Measurements from ENCODE around the gene MORN1. TPM values are rescaled to one million over a fixed set of nuclear protein-coding genes. Genes with fewer than 3 reads are reported as not detected.

MORN1 gene
- polyA plus RNA-seq, 1 donor (not counting 4 experiments of a cell fraction or from before 2014, with no cell fraction given) = 2.1 TPM

DNA sequence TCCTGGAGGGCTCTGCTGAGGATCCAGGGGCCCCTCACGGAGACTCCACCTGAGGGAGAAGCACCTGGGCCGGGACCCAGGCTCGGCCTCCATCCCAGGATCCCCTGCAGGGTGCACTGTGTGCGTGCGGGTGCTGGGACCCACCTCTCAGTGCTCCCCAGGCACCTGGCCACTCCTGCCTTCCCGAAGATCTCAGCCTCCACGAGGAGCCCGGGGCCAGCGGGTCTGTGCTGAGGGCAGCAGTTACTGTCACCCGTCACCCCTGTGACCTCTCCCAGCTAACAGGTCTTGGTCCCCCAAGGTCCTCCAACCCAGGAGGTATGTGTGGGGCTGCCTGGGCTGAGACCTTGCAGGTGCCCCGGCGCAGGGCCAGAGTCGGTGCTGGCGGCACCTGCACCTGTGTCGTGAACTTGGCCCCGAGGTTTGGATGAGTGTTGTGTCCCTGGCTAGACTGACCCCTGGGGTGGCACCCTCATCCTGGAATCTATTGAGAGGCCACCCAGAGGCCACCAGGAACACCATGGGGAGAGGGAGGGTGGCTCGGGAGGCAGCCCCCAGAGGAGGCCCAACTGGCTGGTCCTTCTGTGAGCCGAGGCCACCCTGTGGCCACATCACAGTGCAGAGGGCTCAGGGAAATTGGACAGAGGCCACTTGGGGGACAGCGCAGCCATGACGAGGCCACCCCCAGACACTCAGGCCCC lies 17.7 kb downstream of the MORN1 start:
- Histone ChIP-seq H3K9ac (ENCODE audit: control insufficient read depth, extremely low read depth, insufficient read depth, low read length) (no peak overlapping the region), H3K27ac (ENCODE audit: control insufficient read depth, insufficient read depth, low read length) (no peak overlapping the region), H2AFZ (ENCODE audit: control insufficient read depth, low read length) (no peak overlapping the region), H3K27me3 (ENCODE audit: control insufficient read depth, extremely low read depth, insufficient read depth, low read length) (peaks cover 25% of the 10 kb centered on the region), H3K4me1 (ENCODE audit: control insufficient read depth, extremely low read depth, insufficient read depth, low read length) (no peaks in the 10 kb centered on the region), H3K4me3 (ENCODE audit: control insufficient read depth in 2 of 3, extremely low read depth in 1 of 3, insufficient read depth in 2 of 3, low read depth in 1 of 3, low read length in 3 of 3) (no peak overlapping the region), H3K79me2 (ENCODE audit: control insufficient read depth, insufficient read depth, low read length) (no peaks in the 10 kb centered on the region), H3K4me2 (ENCODE audit: control insufficient read depth, extremely low read depth, insufficient read depth, low read depth, low read length) (no peak overlapping the region), H3K9me3 (ENCODE audit: control insufficient read depth, low read depth, low read length) (no peaks in the 10 kb centered on the region), H3K9me1 (ENCODE audit: control insufficient read depth, extremely low read depth, insufficient read depth, low read length) (no peaks in the 10 kb centered on the region), H3K36me3 (ENCODE audit: control insufficient read depth in 2 of 2, extremely low read depth in 1 of 2, insufficient read depth in 2 of 2, low read length in 2 of 2) (no peaks in the 10 kb centered on the region), H4K20me1 (ENCODE audit: control insufficient read depth, extremely low read depth, insufficient read depth, low read length) (no peaks in the 10 kb centered on the region)
- TF ChIP-seq, protein P1, sequence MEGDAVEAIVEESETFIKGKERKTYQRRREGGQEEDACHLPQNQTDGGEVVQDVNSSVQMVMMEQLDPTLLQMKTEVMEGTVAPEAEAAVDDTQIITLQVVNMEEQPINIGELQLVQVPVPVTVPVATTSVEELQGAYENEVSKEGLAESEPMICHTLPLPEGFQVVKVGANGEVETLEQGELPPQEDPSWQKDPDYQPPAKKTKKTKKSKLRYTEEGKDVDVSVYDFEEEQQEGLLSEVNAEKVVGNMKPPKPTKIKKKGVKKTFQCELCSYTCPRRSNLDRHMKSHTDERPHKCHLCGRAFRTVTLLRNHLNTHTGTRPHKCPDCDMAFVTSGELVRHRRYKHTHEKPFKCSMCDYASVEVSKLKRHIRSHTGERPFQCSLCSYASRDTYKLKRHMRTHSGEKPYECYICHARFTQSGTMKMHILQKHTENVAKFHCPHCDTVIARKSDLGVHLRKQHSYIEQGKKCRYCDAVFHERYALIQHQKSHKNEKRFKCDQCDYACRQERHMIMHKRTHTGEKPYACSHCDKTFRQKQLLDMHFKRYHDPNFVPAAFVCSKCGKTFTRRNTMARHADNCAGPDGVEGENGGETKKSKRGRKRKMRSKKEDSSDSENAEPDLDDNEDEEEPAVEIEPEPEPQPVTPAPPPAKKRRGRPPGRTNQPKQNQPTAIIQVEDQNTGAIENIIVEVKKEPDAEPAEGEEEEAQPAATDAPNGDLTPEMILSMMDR (optimal IDR thresholded peaks at IDR 0.05 in 1 of 3, IDR thresholded peaks at IDR 0.05 in 1 of 3, conservative IDR thresholded peaks at IDR 0.05 in 1 of 3; ENCODE audit: extremely low read depth in 1 of 3, insufficient read depth in 2 of 3, low read length in 3 of 3) = no peak
- no peak for TF ChIP-seq EZH2 (IDR thresholded peaks at IDR 0.05; ENCODE audit: low read length)
- DNase-seq (ENCODE audit: low read depth, low spot score) (no peak), FAIRE-seq (no peak)
- dilution Hi-C loops (cut with MboI; ENCODE audit: extremely low pct_ligation_motif_present, low sequenced_read_pairs) = no loop called here

DNA sequence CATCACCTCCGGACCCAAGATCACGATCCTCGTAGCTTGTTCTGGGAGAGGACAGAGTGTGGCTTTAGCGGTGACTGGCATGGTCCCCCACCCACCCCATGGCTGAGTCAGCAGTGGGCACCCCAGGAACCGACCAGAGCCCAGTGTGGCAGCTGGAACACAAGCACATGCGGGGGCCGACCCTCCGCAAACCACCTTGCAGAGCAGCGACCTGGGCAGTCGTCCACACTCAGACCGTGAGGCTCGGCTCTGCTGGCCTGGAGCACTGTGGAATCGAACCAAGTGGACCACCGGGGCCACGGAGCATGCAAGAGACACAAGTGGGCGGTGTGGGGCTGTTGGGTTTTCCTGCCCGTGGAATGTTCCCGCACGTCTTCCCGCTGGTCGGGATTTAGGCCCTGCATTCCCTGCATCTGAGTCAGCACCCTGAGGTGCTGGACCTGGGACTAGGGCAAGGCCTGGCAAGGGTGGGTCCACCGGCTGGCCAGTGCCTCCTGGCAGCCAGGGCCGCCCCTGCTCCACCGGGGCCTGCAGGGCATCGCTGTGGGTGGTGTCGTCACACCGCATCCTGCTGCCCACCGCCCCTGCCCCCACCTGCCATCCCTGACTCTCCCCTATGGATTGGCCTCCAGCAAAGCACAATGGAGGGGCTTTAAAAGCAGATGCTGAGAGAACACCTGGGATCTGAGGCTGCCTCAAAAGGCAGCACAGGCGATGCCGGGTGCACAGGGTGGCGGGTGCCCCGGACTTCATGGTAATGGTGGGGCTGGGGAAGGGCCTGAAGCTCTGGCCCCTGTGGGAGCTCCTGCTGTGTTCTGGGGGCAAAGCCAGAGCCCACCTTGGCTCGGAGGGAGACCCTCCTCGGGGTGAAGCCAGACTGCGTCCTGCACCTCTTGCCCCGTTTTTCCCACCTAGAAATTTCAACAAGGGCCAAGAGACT lies 18.5 kb downstream of the MORN1 start:
- Histone ChIP-seq H3K9me1 (ENCODE audit: control insufficient read depth, extremely low read depth, insufficient read depth, low read length) (no peaks in the 10 kb centered on the region), H3K9me3 (ENCODE audit: control insufficient read depth, low read depth, low read length) (no peaks in the 10 kb centered on the region), H3K27ac (ENCODE audit: control insufficient read depth, insufficient read depth, low read length) (no peak overlapping the region), H3K27me3 (ENCODE audit: control insufficient read depth, extremely low read depth, insufficient read depth, low read length) (peaks cover 16% of the 10 kb centered on the region), H3K36me3 (ENCODE audit: control insufficient read depth in 2 of 2, extremely low read depth in 1 of 2, insufficient read depth in 2 of 2, low read length in 2 of 2) (no peaks in the 10 kb centered on the region), H3K9ac (ENCODE audit: control insufficient read depth, extremely low read depth, insufficient read depth, low read length) (no peak overlapping the region), H3K4me1 (ENCODE audit: control insufficient read depth, extremely low read depth, insufficient read depth, low read length) (no peaks in the 10 kb centered on the region), H3K4me3 (ENCODE audit: control insufficient read depth in 2 of 3, extremely low read depth in 1 of 3, insufficient read depth in 2 of 3, low read depth in 1 of 3, low read length in 3 of 3) (no peak overlapping the region), H4K20me1 (ENCODE audit: control insufficient read depth, extremely low read depth, insufficient read depth, low read length) (no peaks in the 10 kb centered on the region), H3K4me2 (ENCODE audit: control insufficient read depth, extremely low read depth, insufficient read depth, low read depth, low read length) (no peak overlapping the region), H2AFZ (ENCODE audit: control insufficient read depth, low read length) (no peak overlapping the region), H3K79me2 (ENCODE audit: control insufficient read depth, insufficient read depth, low read length) (no peaks in the 10 kb centered on the region)
- FAIRE-seq (no peak), DNase-seq (ENCODE audit: low read depth, low spot score) (no peak)
- dilution Hi-C loops (cut with MboI; ENCODE audit: extremely low pct_ligation_motif_present, low sequenced_read_pairs) = no loop called here
- TF ChIP-seq, protein P1 (optimal IDR thresholded peaks at IDR 0.05 in 1 of 3, IDR thresholded peaks at IDR 0.05 in 1 of 3, conservative IDR thresholded peaks at IDR 0.05 in 1 of 3; ENCODE audit: extremely low read depth in 1 of 3, insufficient read depth in 2 of 3, low read length in 3 of 3) = no peak
- TF ChIP-seq EZH2 (IDR thresholded peaks at IDR 0.05; ENCODE audit: low read length) = no peak
